Panc1 (cell line): Measurements from ENCODE around the gene CRB3. TPM values are rescaled to one million over a fixed set of nuclear protein-coding genes. Genes with fewer than 3 reads are reported as not detected.

Source experiments
- ATAC-seq: fragments of 200-7000 bp; cut with Tn5 transposase; 2 replicates; pipeline ENCODE4 v1.9.1; 2020; ENCODE audit warnings: mild to moderate bottlenecking, moderate library complexity
- BruUV-seq: library from RNA; stranded (reverse); fragments of 400-500 nt; replicated peaks from 2 replicates; lab custom pipeline; 2021; lab: Mats Ljungman, UMichigan
- CTCF ChIA-PET: fragments of 300-600 bp; sonication (Branson Sonifier 250); formaldehyde crosslinking; loops from one replicate; lab custom pipeline; 2022; ENCODE audit warnings: antibody characterized with exemption; lab: Charles Lee
- POLR2A ChIA-PET: fragments of 300-600 bp; sonication (Branson Sonifier 250); formaldehyde crosslinking; loops from one replicate; lab custom pipeline; 2022; ENCODE audit warnings: antibody characterized with exemption; lab: Charles Lee
- DNase-seq: peaks from one replicate; pipeline ENCODE4 v3.0.0-alpha.2; 2010; ENCODE audit warnings: low read depth, low spot score
- H3K27ac ChIP-seq: 2 replicates; pipeline ENCODE4 v1.5.1; 2011; ENCODE audit warnings: mild to moderate bottlenecking, low read length, inconsistent platforms
- H3K27me3 ChIP-seq: fragments of 200-500 bp; sonication (Bioruptor generic); 2 replicates; pipeline ENCODE4 v1.6.0; 2014; ENCODE audit warnings: low read length, inconsistent platforms; ENCODE audit not compliant: control insufficient read depth, insufficient read depth
- H3K36me3 ChIP-seq: fragments of 200-500 bp; sonication (Bioruptor generic); 2 replicates; pipeline ENCODE4 v1.5.1; 2014; ENCODE audit warnings: inconsistent platforms, mild to moderate bottlenecking, low read length, moderate library complexity; ENCODE audit not compliant: control insufficient read depth, insufficient read depth
- H3K4me1 ChIP-seq: 2 replicates; pipeline ENCODE4 v1.5.1; 2011; ENCODE audit warnings: inconsistent platforms, mild to moderate bottlenecking, low read length, moderate library complexity; ENCODE audit not compliant: control insufficient read depth, insufficient read depth
- H3K4me3 ChIP-seq, 2 experiments: 2 replicates each; pipeline ENCODE4 v1.5.1; 2011 to 2012; ENCODE audit warnings: low read depth in 2 of 2, low read length in 2 of 2, mild to moderate bottlenecking in 2 of 2, inconsistent platforms in 1 of 2, moderate library complexity in 1 of 2
- H3K9me3 ChIP-seq: fragments of 200-500 bp; sonication (Bioruptor generic); 2 replicates; pipeline ENCODE4 v1.5.1; 2014; ENCODE audit warnings: low read depth, mild to moderate bottlenecking, inconsistent platforms, low read length, moderate library complexity; ENCODE audit not compliant: control insufficient read depth, insufficient read depth
- CTCF ChIP-seq: fragments of 450-650 bp; IDR thresholded peaks from 2 replicates; pipeline ENCODE4 v1.5.1; 2017; ENCODE audit warnings: mild to moderate bottlenecking
- POLR2AphosphoS5 ChIP-seq: IDR thresholded peaks from 2 replicates; pipeline ENCODE4 v1.6.1; 2012; ENCODE audit warnings: mild to moderate bottlenecking, low read depth, low read length, moderate library complexity
- REST ChIP-seq, 2 experiments: IDR thresholded peaks; 2 replicates each; pipeline ENCODE4 v1.6.1; 2011 to 2012; ENCODE audit warnings: low read depth in 2 of 2, control low read depth in 1 of 2, low read length in 1 of 2, mild to moderate bottlenecking in 1 of 2, moderate library complexity in 1 of 2; ENCODE audit not compliant: insufficient read depth in 1 of 2
- SIN3A ChIP-seq: IDR thresholded peaks from 2 replicates; pipeline ENCODE4 v1.6.1; 2012; ENCODE audit warnings: low read depth, mild to moderate bottlenecking, low read length, moderate library complexity, borderline replicate concordance; ENCODE audit not compliant: insufficient read depth
- TCF7L2 ChIP-seq: IDR thresholded peaks from 2 replicates; pipeline ENCODE4 v1.6.1; 2011; ENCODE audit warnings: mild to moderate bottlenecking, low read depth, low read length, inconsistent platforms
- in situ Hi-C: cut with HindIII; loops from 2 replicates; pipeline ENCODE4 v1.10.0; 2016; ENCODE audit warnings: low sequenced_read_pairs, low pct_unique_long_range_greater_than_20kb
- intact Hi-C: fragments of 100-400 bp; cut with micrococcal nuclease; formaldehyde crosslinking; loops from one replicate; pipeline ENCODE4 v1.10.0; 2022; ENCODE audit not compliant: unreplicated experiment
- total RNA-seq: library from RNA; stranded (reverse); gene quantifications from one replicate; pipeline ENCODE4 v1.2.1, GENCODE V29; 2021; ENCODE audit not compliant: unreplicated experiment

Gene CRB3
- total RNA-seq, 1 experiment from 2014 or later: 0.21 TPM

- Histone ChIP-seq H3K9me3 (no peaks in the 10 kb centered on the region), H3K27me3 (no peaks in the 10 kb centered on the region), H3K4me1 (no peaks in the 10 kb centered on the region), H3K36me3 (no peaks in the 10 kb centered on the region), H3K4me3 (no peak overlapping the region), H3K27ac (no peak overlapping the region)
- in situ Hi-C loops: no loop called here
- ATAC-seq (no peak), DNase-seq (no peak)
- ChIA-PET CTCF (no interaction called here), POLR2A (interaction anchor here (0.7 kb wide), 1 partner anchor 25 kb away, joined by 5 read pairs; no protein-coding TSS in a partner anchor)
- no TSS peak for BruUV-seq
- no peak for TF ChIP-seq SIN3A
- no peak for TF ChIP-seq CTCF
- no peak for TF ChIP-seq TCF7L2
- no peak for TF ChIP-seq POLR2AphosphoS5
- TF ChIP-seq REST (IDR thresholded peaks at IDR 0.05; ENCODE audit: insufficient read depth in 1 of 2, low read depth in 2 of 2, low read length in 1 of 2): no peak
- intact Hi-C loops: no loop called here
Measured at GRCh38 chr19:6431891-6432290, 32.2 kb upstream of the CRB3 start.

GRCh38 chr19:6433165-6433564 is 30.9 kb upstream of the CRB3 start:
- H3K4me1 ChIP-seq: no peaks in the 10 kb centered on the region
- H3K27me3 ChIP-seq: no peaks in the 10 kb centered on the region
- no peak overlapping the region for H3K4me3 ChIP-seq
- ATAC-seq: no peak
- ChIA-PET CTCF (no interaction called here), POLR2A (no interaction called here)
- in situ Hi-C loops (no loop called here), intact Hi-C loops (no loop called here)
- no peak for DNase-seq
- BruUV-seq: no TSS peak
- no peak overlapping the region for H3K27ac ChIP-seq
- H3K36me3 ChIP-seq: no peaks in the 10 kb centered on the region
- no peaks in the 10 kb centered on the region for H3K9me3 ChIP-seq
- no peak for TF ChIP-seq SIN3A
- no peak for TF ChIP-seq TCF7L2

GRCh38 chr19:6433663-6434062 is 30.4 kb upstream of the CRB3 start, which contains the start of gene SLC25A41:
Gene SLC25A41 (minus strand): TSS chr19:6433763. CDS start chr19:6433693, 70 bp downstream.
- intact Hi-C loops: no loop called here
- in situ Hi-C loops: no loop called here
- no peak for DNase-seq

More at GRCh38 chr19:6433663-6434062, 30.4 kb upstream of the CRB3 start, which contains the start of gene SLC25A41:
- H3K36me3 ChIP-seq: no peaks in the 10 kb centered on the region
- TF ChIP-seq POLR2AphosphoS5 (no peak), CTCF (no peak), REST (IDR thresholded peaks at IDR 0.05; ENCODE audit: insufficient read depth in 1 of 2, low read depth in 2 of 2, low read length in 1 of 2) (no peak), TCF7L2 (no peak), SIN3A (no peak)
- ChIA-PET CTCF (no interaction called here), POLR2A (interaction anchor here (0.6 kb wide), 1 partner anchor 40 kb away, joined by 11 read pairs; no protein-coding TSS in a partner anchor)
- no peaks in the 10 kb centered on the region for H3K4me1 ChIP-seq
- H3K9me3 ChIP-seq: no peaks in the 10 kb centered on the region
- BruUV-seq: no TSS peak
- H3K4me3 ChIP-seq: no peak within 1 kb of the TSS
- H3K27ac ChIP-seq: no peak within 1 kb of the TSS
- ATAC-seq: no peak
- H3K27me3 ChIP-seq: no peaks in the 10 kb centered on the region
